Panc1 (cell line): ENCODE results near the gene POLR2F. TPM values are rescaled to one million over a fixed set of nuclear protein-coding genes. Genes with fewer than 3 reads are reported as not detected.

Source experiments
- ATAC-seq: fragments of 200-7000 bp; cut with Tn5 transposase; 2 replicates; pipeline ENCODE4 v1.9.1; 2020; ENCODE audit warnings: mild to moderate bottlenecking, moderate library complexity
- BruUV-seq: library from RNA; stranded (reverse); fragments of 400-500 nt; replicated peaks from 2 replicates; lab custom pipeline; 2021; lab: Mats Ljungman, UMichigan
- CTCF ChIA-PET: fragments of 300-600 bp; sonication (Branson Sonifier 250); formaldehyde crosslinking; loops from one replicate; lab custom pipeline; 2022; ENCODE audit warnings: antibody characterized with exemption; lab: Charles Lee
- POLR2A ChIA-PET: fragments of 300-600 bp; sonication (Branson Sonifier 250); formaldehyde crosslinking; loops from one replicate; lab custom pipeline; 2022; ENCODE audit warnings: antibody characterized with exemption; lab: Charles Lee
- DNase-seq: peaks from one replicate; pipeline ENCODE4 v3.0.0-alpha.2; 2010; ENCODE audit warnings: low read depth, low spot score
- H3K27ac ChIP-seq: 2 replicates; pipeline ENCODE4 v1.5.1; 2011; ENCODE audit warnings: mild to moderate bottlenecking, low read length, inconsistent platforms
- H3K27me3 ChIP-seq: fragments of 200-500 bp; sonication (Bioruptor generic); 2 replicates; pipeline ENCODE4 v1.6.0; 2014; ENCODE audit warnings: low read length, inconsistent platforms; ENCODE audit not compliant: control insufficient read depth, insufficient read depth
- H3K36me3 ChIP-seq: fragments of 200-500 bp; sonication (Bioruptor generic); 2 replicates; pipeline ENCODE4 v1.5.1; 2014; ENCODE audit warnings: inconsistent platforms, mild to moderate bottlenecking, low read length, moderate library complexity; ENCODE audit not compliant: control insufficient read depth, insufficient read depth
- H3K4me1 ChIP-seq: 2 replicates; pipeline ENCODE4 v1.5.1; 2011; ENCODE audit warnings: inconsistent platforms, mild to moderate bottlenecking, low read length, moderate library complexity; ENCODE audit not compliant: control insufficient read depth, insufficient read depth
- H3K4me3 ChIP-seq, 2 experiments: 2 replicates each; pipeline ENCODE4 v1.5.1; 2011 to 2012; ENCODE audit warnings: low read depth in 2 of 2, low read length in 2 of 2, mild to moderate bottlenecking in 2 of 2, inconsistent platforms in 1 of 2, moderate library complexity in 1 of 2
- H3K9me3 ChIP-seq: fragments of 200-500 bp; sonication (Bioruptor generic); 2 replicates; pipeline ENCODE4 v1.5.1; 2014; ENCODE audit warnings: low read depth, mild to moderate bottlenecking, inconsistent platforms, low read length, moderate library complexity; ENCODE audit not compliant: control insufficient read depth, insufficient read depth
- POLR2AphosphoS5 ChIP-seq: IDR thresholded peaks from 2 replicates; pipeline ENCODE4 v1.6.1; 2012; ENCODE audit warnings: mild to moderate bottlenecking, low read depth, low read length, moderate library complexity
- SIN3A ChIP-seq: IDR thresholded peaks from 2 replicates; pipeline ENCODE4 v1.6.1; 2012; ENCODE audit warnings: low read depth, mild to moderate bottlenecking, low read length, moderate library complexity, borderline replicate concordance; ENCODE audit not compliant: insufficient read depth
- TCF7L2 ChIP-seq: IDR thresholded peaks from 2 replicates; pipeline ENCODE4 v1.6.1; 2011; ENCODE audit warnings: mild to moderate bottlenecking, low read depth, low read length, inconsistent platforms
- in situ Hi-C: cut with HindIII; loops from 2 replicates; pipeline ENCODE4 v1.10.0; 2016; ENCODE audit warnings: low sequenced_read_pairs, low pct_unique_long_range_greater_than_20kb
- intact Hi-C: fragments of 100-400 bp; cut with micrococcal nuclease; formaldehyde crosslinking; loops from one replicate; pipeline ENCODE4 v1.10.0; 2022; ENCODE audit not compliant: unreplicated experiment
- total RNA-seq: library from RNA; stranded (reverse); gene quantifications from one replicate; pipeline ENCODE4 v1.2.1, GENCODE V29; 2021; ENCODE audit not compliant: unreplicated experiment
- TF ChIP-seq, protein P1 (sequence below), 2 experiments: IDR thresholded peaks; 2 replicates each; pipeline ENCODE4 v1.6.1; 2011 to 2012; ENCODE audit warnings: low read depth in 2 of 2, control low read depth in 1 of 2, low read length in 1 of 2, mild to moderate bottlenecking in 1 of 2, moderate library complexity in 1 of 2; ENCODE audit not compliant: insufficient read depth in 1 of 2
- TF ChIP-seq, protein P2 (sequence below): fragments of 450-650 bp; IDR thresholded peaks from 2 replicates; pipeline ENCODE4 v1.5.1; 2017; ENCODE audit warnings: mild to moderate bottlenecking

Gene POLR2F
- total RNA-seq, 1 experiment from 2014 or later: 89.7 TPM

DNA sequence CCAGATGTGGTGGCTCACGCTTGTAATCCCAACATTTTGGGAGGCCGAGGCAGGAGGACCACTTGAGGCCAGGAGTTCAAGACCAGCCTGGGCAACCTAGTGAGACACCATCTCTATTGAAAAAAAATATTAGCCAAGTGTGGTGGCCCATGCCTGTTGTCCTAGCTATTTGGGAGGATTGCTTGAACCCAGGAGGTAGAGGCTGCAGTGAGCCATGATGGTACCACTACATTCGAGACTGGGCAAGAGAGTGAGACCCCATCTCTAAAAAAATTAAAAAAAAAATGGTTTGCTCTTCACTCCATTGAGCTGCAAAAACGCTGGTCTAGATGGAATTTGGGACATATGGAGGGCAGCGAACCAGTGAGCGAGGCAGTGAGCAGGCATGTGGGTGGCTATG is 52.4 kb downstream of the POLR2F start:
- CTCF ChIA-PET: no interaction called here
- ATAC-seq (no peak), DNase-seq (no peak)
- in situ Hi-C loops (no loop called here), intact Hi-C loops (no loop called here)
- H3K27me3 ChIP-seq: no peaks in the 10 kb centered on the region
- no peaks in the 10 kb centered on the region for H3K9me3 ChIP-seq
- TF ChIP-seq, protein P1, sequence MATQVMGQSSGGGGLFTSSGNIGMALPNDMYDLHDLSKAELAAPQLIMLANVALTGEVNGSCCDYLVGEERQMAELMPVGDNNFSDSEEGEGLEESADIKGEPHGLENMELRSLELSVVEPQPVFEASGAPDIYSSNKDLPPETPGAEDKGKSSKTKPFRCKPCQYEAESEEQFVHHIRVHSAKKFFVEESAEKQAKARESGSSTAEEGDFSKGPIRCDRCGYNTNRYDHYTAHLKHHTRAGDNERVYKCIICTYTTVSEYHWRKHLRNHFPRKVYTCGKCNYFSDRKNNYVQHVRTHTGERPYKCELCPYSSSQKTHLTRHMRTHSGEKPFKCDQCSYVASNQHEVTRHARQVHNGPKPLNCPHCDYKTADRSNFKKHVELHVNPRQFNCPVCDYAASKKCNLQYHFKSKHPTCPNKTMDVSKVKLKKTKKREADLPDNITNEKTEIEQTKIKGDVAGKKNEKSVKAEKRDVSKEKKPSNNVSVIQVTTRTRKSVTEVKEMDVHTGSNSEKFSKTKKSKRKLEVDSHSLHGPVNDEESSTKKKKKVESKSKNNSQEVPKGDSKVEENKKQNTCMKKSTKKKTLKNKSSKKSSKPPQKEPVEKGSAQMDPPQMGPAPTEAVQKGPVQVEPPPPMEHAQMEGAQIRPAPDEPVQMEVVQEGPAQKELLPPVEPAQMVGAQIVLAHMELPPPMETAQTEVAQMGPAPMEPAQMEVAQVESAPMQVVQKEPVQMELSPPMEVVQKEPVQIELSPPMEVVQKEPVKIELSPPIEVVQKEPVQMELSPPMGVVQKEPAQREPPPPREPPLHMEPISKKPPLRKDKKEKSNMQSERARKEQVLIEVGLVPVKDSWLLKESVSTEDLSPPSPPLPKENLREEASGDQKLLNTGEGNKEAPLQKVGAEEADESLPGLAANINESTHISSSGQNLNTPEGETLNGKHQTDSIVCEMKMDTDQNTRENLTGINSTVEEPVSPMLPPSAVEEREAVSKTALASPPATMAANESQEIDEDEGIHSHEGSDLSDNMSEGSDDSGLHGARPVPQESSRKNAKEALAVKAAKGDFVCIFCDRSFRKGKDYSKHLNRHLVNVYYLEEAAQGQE (IDR thresholded peaks at IDR 0.05; ENCODE audit: insufficient read depth in 1 of 2, low read depth in 2 of 2, low read length in 1 of 2): no peak
- no peak for TF ChIP-seq POLR2AphosphoS5
- no peak for TF ChIP-seq TCF7L2
- TF ChIP-seq, protein P2, sequence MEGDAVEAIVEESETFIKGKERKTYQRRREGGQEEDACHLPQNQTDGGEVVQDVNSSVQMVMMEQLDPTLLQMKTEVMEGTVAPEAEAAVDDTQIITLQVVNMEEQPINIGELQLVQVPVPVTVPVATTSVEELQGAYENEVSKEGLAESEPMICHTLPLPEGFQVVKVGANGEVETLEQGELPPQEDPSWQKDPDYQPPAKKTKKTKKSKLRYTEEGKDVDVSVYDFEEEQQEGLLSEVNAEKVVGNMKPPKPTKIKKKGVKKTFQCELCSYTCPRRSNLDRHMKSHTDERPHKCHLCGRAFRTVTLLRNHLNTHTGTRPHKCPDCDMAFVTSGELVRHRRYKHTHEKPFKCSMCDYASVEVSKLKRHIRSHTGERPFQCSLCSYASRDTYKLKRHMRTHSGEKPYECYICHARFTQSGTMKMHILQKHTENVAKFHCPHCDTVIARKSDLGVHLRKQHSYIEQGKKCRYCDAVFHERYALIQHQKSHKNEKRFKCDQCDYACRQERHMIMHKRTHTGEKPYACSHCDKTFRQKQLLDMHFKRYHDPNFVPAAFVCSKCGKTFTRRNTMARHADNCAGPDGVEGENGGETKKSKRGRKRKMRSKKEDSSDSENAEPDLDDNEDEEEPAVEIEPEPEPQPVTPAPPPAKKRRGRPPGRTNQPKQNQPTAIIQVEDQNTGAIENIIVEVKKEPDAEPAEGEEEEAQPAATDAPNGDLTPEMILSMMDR: no peak
- TF ChIP-seq SIN3A: no peak
- H3K36me3 ChIP-seq: no peaks in the 10 kb centered on the region
- no peak overlapping the region for H3K27ac ChIP-seq
- POLR2A ChIA-PET: no interaction called here
- H3K4me3 ChIP-seq: no peak overlapping the region
- H3K4me1 ChIP-seq: no peaks in the 10 kb centered on the region
- BruUV-seq: no TSS peak

DNA sequence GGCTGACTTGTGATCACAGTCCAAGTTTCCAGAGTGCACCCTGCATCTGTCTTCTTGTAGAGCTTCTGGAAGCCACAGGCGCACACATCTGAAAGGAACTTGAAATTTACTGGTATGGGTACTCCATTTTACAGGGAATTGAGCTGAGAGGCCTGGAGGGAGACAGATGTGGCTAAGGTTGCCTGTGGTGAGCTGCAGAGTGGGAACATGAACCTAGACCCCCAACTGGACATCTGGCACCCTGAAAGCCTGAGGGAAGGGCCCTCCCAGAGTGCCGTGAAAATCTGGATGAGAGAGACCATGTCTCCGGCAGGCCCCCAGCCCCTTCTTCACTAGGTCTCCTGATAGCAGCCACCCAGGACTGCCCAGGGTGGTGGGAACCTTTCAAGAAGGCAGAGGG is 53.4 kb downstream of the POLR2F start:
- in situ Hi-C loops: no loop called here
- H3K4me3 ChIP-seq: no peak overlapping the region

More for the DNA sequence above, 53.4 kb downstream of the POLR2F start:
- Histone ChIP-seq H3K27me3 (no peaks in the 10 kb centered on the region), H3K9me3 (no peaks in the 10 kb centered on the region), H3K4me1 (no peaks in the 10 kb centered on the region), H3K27ac (no peak overlapping the region), H3K36me3 (no peaks in the 10 kb centered on the region)
- CTCF ChIA-PET: no interaction called here
- POLR2A ChIA-PET: interaction anchor here (0.5 to 0.6 kb wide), 2 partner anchors 33 to 42 kb away, joined by 7 read pairs; no protein-coding TSS in a partner anchor
- no TSS peak for BruUV-seq
- DNase-seq (no peak), ATAC-seq (no peak)
- intact Hi-C loops: no loop called here
- TF ChIP-seq, protein P1 (IDR thresholded peaks at IDR 0.05; ENCODE audit: insufficient read depth in 1 of 2, low read depth in 2 of 2, low read length in 1 of 2): no peak
- TF ChIP-seq SIN3A: no peak
- TF ChIP-seq, protein P2: no peak
- no peak for TF ChIP-seq TCF7L2
- TF ChIP-seq POLR2AphosphoS5: no peak
